Endodermal cell (in vitro differentiated cells): Measurements from ENCODE around the gene CRCP. TPM values are rescaled to one million over a fixed set of nuclear protein-coding genes. Genes with fewer than 3 reads are reported as not detected.
A peak's percentile ranks its signal among the peaks of the same experiment; 100 is the strongest.

Experiments used
- DNase-seq: peaks from one replicate; pipeline ENCODE4 v3.0.0-alpha.2; 2017
- H3K27ac ChIP-seq: 2 replicates; pipeline ENCODE4 v1.5.1; 2013; ENCODE audit warnings: mild to moderate bottlenecking, low read depth, low read length, moderate library complexity
- H3K27me3 ChIP-seq: 2 replicates; pipeline ENCODE4 v1.6.1; 2013; ENCODE audit warnings: mild to moderate bottlenecking, low read length, moderate library complexity; ENCODE audit not compliant: insufficient read depth, control insufficient read depth, poor library complexity, severe bottlenecking
- H3K36me3 ChIP-seq: 2 replicates; pipeline ENCODE4 v1.7.0; 2013; ENCODE audit warnings: mild to moderate bottlenecking, low read length, moderate library complexity; ENCODE audit not compliant: control insufficient read depth, insufficient read depth
- H3K4me1 ChIP-seq: one replicate; pipeline ENCODE4 v1.7.0; 2013; ENCODE audit warnings: low read length; ENCODE audit not compliant: control insufficient read depth, insufficient read depth
- H3K4me3 ChIP-seq: 2 replicates; pipeline ENCODE4 v1.5.1; 2013; ENCODE audit warnings: mild to moderate bottlenecking, low read length, moderate library complexity
- H3K9ac ChIP-seq: 2 replicates; pipeline ENCODE4 v1.6.1; 2013; ENCODE audit warnings: mild to moderate bottlenecking, low read length, moderate library complexity; ENCODE audit not compliant: poor library complexity, severe bottlenecking; ENCODE audit errors: extremely low read depth
- H3K9me3 ChIP-seq: 2 replicates; pipeline ENCODE4 v1.6.1; 2013; ENCODE audit warnings: mild to moderate bottlenecking, low read length, moderate library complexity; ENCODE audit not compliant: control insufficient read depth
- H3K27ac Mint-ChIP-seq: 2 replicates; pipeline ENCODE4 v1.8.0; 2020; ENCODE audit warnings: mixed read lengths
- H3K27me3 Mint-ChIP-seq: 2 replicates; pipeline ENCODE4 v1.8.0; 2021; ENCODE audit warnings: mild to moderate bottlenecking, mixed read lengths; ENCODE audit not compliant: insufficient read depth
- H3K36me3 Mint-ChIP-seq: 2 replicates; pipeline ENCODE4 v1.8.0; 2020; ENCODE audit warnings: low read depth, mixed read lengths
- H3K4me1 Mint-ChIP-seq: 2 replicates; pipeline ENCODE4 v1.8.0; 2020; ENCODE audit warnings: mixed read lengths
- H3K4me3 Mint-ChIP-seq: 2 replicates; pipeline ENCODE4 v1.8.0; 2020; ENCODE audit warnings: mild to moderate bottlenecking, moderate library complexity, mixed read lengths
- H3K9me3 Mint-ChIP-seq: 2 replicates; pipeline ENCODE4 v1.8.0; 2020; ENCODE audit warnings: mild to moderate bottlenecking, mixed read lengths
- WGBS, 2 experiments: methylation state at CpG; one replicate each; pipeline versions ENCODE4 v1.1.5 to v1.1.7; 2013; ENCODE audit warnings: missing lambda C conversion rate in 2 of 2, mixed read lengths in 1 of 2; ENCODE audit not compliant: insufficient coverage in 1 of 2, insufficient read length in 1 of 2; 5-methylcytosine and 5-hydroxymethylcytosine counted together
- total RNA-seq, 2 donors: library from RNA; stranded (reverse); fragmentation: NEBNext Ultra II Directional in 1 of 2; extraction: Animal tissue kit (Norgen Biotek cat#: 25700) in 1 of 2; gene quantifications; 2 replicates in 1 of 2; 3 replicates in 1 of 2; pipeline ENCODE4 v1.2.1, GENCODE V29; 2021
- TF ChIP-seq, protein P1 (sequence below): fragments of 200-600 bp; sonication (generic); conservative IDR thresholded peaks from 2 replicates; pipeline ENCODE4 v1.5.0; 2021; ENCODE audit warnings: antibody characterized with exemption, mild to moderate bottlenecking

Gene CRCP
- total RNA-seq, 2 donors from 2014 or later, result 25.9 to 27.8 TPM

DNA sequence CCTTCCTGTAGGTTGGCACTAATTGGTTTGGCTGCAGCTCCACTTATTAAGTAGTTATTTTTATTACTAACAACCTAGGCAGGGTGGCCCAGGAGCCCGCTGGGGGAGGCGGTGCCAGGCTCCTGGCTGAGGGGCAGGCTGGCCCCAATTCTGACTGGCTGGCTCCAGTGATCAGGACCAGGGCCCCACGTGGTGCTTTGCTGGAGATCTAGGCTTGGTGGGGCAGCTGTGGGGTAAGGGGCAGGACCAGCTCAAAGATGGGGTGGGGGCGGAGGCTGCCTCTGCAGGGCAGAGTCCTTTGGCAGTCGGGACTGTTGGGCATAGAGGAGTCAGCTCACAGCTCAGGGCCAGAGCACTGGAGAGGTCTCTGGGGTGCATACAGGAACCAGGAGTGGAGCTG, 36.6 kb upstream of the CRCP start:
- H3K36me3 ChIP-seq, result peaks cover 5% of the 10 kb centered on the region
- Mint-ChIP-seq H3K27me3 (no peaks in the 10 kb centered on the region), H3K4me1 (peaks cover 8% of the 10 kb centered on the region), H3K9me3 (no peaks in the 10 kb centered on the region), H3K36me3 (peaks cover 21% of the 10 kb centered on the region), H3K4me3 (peak overlapping the region; percentile 22), H3K27ac (no peak overlapping the region)
- no peaks in the 10 kb centered on the region for H3K27me3 ChIP-seq
- H3K9me3 ChIP-seq, result no peaks in the 10 kb centered on the region
- TF ChIP-seq, protein P1, sequence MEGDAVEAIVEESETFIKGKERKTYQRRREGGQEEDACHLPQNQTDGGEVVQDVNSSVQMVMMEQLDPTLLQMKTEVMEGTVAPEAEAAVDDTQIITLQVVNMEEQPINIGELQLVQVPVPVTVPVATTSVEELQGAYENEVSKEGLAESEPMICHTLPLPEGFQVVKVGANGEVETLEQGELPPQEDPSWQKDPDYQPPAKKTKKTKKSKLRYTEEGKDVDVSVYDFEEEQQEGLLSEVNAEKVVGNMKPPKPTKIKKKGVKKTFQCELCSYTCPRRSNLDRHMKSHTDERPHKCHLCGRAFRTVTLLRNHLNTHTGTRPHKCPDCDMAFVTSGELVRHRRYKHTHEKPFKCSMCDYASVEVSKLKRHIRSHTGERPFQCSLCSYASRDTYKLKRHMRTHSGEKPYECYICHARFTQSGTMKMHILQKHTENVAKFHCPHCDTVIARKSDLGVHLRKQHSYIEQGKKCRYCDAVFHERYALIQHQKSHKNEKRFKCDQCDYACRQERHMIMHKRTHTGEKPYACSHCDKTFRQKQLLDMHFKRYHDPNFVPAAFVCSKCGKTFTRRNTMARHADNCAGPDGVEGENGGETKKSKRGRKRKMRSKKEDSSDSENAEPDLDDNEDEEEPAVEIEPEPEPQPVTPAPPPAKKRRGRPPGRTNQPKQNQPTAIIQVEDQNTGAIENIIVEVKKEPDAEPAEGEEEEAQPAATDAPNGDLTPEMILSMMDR, result no peak
- H3K4me3 ChIP-seq, result no peak overlapping the region
- 81 to 93% methylated on average over 2 to 5 of the region's 5 CpGs for WGBS, 2 experiments
- H3K27ac ChIP-seq, result no peak overlapping the region
- H3K9ac ChIP-seq, result no peak overlapping the region
- DNase-seq, result no peak
- no peaks in the 10 kb centered on the region for H3K4me1 ChIP-seq

DNA sequence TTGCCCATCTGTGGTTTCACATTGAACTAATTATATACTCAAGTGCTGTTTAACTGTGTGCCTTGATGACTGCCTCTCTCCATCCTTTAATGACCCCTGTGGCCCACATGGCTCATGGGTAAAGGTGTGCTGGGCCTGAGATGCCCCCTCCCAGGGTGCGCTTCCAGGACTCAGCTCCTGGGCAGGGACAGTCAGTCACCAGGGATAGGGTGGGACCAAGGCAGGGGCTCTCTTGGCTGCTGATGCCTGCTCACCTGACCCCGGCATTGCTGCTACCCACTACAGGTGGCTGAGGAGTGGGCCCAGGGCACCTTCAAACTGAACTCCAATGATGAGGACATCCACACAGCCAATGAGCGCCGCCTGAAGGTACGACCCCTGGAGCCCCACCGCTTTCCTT, 32.6 kb upstream of the CRCP start:
- H3K9me3 Mint-ChIP-seq, result no peaks in the 10 kb centered on the region
- Histone ChIP-seq H3K9ac (no peak overlapping the region), H3K27ac (no peak overlapping the region), H3K36me3 (peaks cover 15% of the 10 kb centered on the region), H3K4me1 (no peaks in the 10 kb centered on the region), H3K27me3 (no peaks in the 10 kb centered on the region), H3K4me3 (no peak overlapping the region), H3K9me3 (no peaks in the 10 kb centered on the region)
- WGBS, 2 experiments, result 94 to 100% methylated on average over 5 to 6 of the region's 6 CpGs
- peaks cover 48% of the 10 kb centered on the region for H3K36me3 Mint-ChIP-seq
- no peak for DNase-seq
- peaks cover 12% of the 10 kb centered on the region for H3K4me1 Mint-ChIP-seq
- no peak overlapping the region for H3K27ac Mint-ChIP-seq
- H3K4me3 Mint-ChIP-seq, result no peak overlapping the region
- no peaks in the 10 kb centered on the region for H3K27me3 Mint-ChIP-seq
- TF ChIP-seq, protein P1, result no peak

DNA sequence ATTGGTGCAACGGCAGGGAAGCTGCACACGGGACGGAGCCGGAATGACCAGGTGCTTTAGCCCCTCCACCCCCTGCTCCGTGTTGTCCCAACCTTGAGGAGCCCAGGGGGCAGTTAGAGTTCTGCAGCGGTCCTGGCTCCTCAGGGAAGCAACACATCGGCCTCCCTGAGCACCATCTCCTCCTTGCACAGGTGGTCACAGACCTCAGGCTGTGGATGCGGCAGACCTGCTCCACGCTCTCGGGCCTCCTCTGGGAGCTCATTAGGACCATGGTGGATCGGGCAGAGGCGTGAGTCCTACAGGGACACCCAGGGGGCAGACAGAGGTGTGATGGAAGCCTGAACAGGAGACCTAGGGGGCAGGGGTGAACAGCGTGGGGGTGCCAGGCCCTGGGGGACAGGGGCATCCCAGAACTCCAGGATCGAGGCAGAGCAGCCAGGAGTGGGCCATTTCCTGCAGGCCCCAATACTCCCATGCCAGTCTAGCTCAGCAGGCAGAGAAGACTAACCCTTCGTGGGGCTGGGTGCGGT, 31.7 kb upstream of the CRCP start:
- peaks cover 12% of the 10 kb centered on the region for H3K4me1 Mint-ChIP-seq
- no peak overlapping the region for H3K4me3 Mint-ChIP-seq
- no peaks in the 10 kb centered on the region for H3K9me3 Mint-ChIP-seq
- peaks cover 15% of the 10 kb centered on the region for H3K36me3 ChIP-seq
- H3K27ac ChIP-seq, result no peak overlapping the region
- no peak overlapping the region for H3K9ac ChIP-seq
- no peaks in the 10 kb centered on the region for H3K4me1 ChIP-seq
- H3K27me3 Mint-ChIP-seq, result no peaks in the 10 kb centered on the region
- H3K9me3 ChIP-seq, result no peaks in the 10 kb centered on the region
- H3K4me3 ChIP-seq, result no peak overlapping the region
- peaks cover 47% of the 10 kb centered on the region for H3K36me3 Mint-ChIP-seq
- no peak overlapping the region for H3K27ac Mint-ChIP-seq
- no peaks in the 10 kb centered on the region for H3K27me3 ChIP-seq
- TF ChIP-seq, protein P1, result no peak
- 95 to 98% methylated on average over 8 to 16 of the region's 16 CpGs for WGBS, 2 experiments
- no peak for DNase-seq
